SIG-M5 (cell line): ENCODE data around the gene PLA2G4E.

Experiments
- DNase-seq: peaks from one replicate; lab custom pipeline; 2025; lab: John Stamatoyannopoulos, UW

The PLA2G4E gene

DNA sequence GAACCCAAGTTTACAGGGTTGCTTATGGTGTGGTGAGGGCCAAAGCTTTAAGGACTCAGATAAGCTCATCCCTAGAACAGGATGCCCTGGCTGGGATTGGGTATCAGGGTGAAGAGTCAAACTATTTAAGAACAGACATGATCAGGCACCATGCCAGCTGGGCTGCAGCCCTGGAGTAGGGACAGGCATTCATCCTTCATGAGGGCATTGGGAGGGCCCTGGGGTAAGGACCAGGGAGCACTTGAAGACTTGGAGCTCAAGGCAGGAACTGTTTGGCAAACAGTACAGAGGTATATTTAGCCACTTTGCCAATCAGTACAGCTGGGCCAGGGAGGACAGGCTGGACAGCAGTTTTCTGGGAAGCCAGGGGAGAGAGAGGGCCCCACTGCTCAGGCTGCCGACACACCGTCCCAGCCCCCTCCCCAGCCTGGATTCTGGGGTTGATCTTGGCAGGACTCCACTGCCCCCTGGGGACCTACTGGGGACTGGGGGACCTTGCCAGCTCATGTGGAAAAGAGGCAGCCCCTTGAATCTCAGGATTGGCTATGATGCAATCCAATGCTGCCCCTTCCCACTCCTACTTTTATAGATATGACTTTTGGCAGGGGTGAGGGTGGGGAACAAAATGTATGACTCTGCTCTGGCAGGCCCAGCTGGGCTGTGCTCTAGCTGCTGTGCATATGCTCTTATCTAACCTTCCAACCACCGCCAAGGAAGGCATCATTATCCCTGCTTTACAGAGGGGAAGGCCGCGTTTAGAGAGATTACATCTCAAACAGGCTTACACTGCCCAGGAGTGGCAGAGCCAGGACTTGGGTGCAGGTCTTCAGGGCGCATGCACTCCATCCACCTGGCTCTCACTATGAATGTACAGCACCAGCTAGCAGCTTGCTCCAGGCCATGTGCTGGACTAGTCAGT is 2.3 kb downstream of the PLA2G4E start:
- no peak for DNase-seq

- DNase-seq: no peak
Measured at GRCh38 chr15:42016971-42017370, 3.9 kb downstream of the PLA2G4E start.

DNA sequence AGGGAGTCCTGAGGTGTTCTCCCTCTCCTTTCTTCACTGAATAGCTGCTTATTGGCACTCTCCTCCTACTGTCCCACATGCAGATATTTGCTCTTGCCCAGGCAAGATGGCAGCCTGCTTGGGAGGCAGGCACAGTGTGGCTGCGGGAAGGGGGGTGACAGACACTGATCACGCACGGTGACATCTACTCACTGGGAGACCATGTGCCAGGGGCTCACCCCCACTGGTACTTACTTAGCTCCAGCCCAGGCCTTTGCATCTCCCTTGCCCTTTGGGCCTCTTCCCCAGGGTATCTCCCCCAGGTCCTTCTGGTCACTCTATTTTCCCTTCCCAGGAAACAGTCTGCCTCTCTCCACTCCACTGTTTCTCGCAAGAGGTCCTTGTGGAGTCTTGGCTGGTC is 6.4 kb downstream of the PLA2G4E start:
- DNase-seq: no peak

DNA sequence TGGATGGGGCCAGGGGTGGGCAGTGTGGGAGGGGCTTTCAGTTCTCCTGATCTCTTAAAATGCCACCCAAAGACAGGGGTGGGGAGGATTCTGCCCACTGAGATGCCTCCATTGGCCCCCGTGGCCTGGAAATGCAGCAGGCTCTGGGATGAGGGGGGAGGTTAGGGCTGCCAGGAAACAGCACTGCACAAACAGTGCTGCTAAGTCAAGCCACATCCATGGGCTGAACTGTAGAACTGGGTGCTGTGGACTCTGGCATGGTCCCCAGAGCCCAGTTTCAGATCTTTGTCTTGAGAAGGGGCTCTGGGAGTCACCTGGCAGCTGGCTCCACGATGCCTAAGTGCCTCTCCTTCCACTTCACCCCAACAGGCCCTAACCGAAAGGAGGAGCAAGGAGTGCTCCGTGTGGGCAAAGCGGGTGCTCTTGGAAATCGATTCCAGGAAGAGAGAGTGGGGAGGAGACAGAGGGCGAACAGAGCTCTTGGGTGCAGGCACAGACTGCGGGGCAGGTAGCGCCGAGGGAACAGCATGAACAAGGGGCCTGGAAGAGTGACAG is 7.8 kb downstream of the PLA2G4E start:
- DNase-seq: no peak

GRCh38 chr15:42012241-42012640 is 8.6 kb downstream of the PLA2G4E start:
- no peak for DNase-seq

DNA sequence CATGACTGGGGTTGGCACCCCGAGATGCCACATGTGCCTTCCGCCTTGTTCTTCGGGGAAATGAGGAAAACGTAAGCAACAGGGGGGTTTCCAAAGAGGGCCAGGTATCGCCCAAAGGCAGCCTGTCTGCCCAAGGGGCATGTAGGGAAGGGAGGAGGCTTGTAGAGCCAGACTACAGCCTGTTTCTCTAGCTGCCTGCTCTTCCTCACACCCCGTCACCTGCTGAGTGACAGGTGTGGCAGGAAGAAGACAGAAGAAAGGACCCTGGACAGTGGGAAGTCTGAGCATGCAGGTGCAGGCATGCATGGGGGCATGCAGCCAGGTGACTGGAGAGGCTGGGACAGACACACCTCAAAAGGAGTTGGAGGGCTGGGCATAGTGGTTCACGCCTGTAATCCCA is 9.8 kb downstream of the PLA2G4E start:
- no peak for DNase-seq

GRCh38 chr15:42010434-42010833 is 10.4 kb downstream of the PLA2G4E start:
- no peak for DNase-seq

GRCh38 chr15:42009474-42009873 is 11.4 kb downstream of the PLA2G4E start:
- no peak for DNase-seq

- DNase-seq: no peak
Measured at GRCh38 chr15:42009022-42009421, 11.8 kb downstream of the PLA2G4E start.

DNA sequence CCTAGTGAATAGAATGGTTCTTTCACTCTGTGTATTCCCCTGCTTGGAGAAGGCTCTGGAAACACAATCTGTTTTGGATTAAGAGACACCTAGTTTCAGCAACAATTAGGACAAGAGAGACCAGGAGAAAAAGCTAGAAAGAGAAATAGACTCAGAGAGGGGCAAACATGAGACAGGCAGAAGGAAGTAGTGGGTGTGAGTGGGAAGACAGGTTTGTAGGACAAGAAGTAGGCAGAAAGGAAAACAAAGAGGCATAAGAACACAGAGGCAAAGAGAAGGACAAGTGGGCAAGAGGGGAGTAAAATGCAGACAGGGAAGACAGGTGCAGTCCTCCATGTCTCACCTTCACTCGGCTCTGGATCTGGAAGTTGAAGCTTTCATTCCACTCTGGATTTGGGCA is 13.5 kb downstream of the PLA2G4E start:
- no peak for DNase-seq

DNA sequence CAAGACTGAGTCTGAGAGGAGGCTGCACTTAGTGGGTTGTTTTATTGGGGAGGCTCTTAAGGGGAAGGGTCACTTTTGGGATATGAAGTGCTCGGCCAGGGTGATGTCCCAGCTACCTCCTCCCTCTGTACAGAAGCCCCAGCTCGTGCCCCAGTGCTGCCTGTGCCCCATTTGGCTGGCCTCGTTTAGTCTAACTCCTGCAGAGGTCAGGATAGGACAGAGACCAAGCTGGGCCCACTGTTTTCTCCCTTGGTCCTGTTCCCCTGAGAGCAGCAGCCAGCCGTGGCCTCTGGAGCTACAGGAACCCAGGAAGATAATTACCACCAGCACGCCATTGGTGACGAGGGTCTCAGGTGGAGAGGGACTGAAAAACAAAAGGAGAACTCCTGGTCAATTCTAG is 18.5 kb downstream of the PLA2G4E start:
- DNase-seq: no peak

DNA sequence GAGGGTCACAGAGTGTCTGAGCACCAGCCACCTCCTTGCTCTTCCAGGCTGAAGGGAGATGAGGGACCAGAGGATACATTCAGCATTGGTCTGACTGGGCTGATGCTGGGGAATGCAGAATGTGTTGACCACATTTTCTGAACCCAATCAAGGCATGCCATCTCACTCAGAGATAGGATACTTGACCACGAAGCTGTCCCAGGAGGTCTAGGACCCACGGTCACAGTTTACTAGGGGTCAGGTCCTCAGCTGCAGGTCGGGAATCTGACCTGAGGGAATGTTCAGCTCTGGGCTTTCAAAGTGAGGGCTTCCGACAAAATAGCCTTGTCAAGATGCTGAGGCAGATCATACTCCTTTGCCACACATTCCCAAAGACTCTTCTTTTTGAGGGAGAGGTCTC is 19.6 kb downstream of the PLA2G4E start:
- no peak for DNase-seq

GRCh38 chr15:41999290-42000285 is 21.3 kb downstream of the PLA2G4E start:
- no peak for DNase-seq

DNA sequence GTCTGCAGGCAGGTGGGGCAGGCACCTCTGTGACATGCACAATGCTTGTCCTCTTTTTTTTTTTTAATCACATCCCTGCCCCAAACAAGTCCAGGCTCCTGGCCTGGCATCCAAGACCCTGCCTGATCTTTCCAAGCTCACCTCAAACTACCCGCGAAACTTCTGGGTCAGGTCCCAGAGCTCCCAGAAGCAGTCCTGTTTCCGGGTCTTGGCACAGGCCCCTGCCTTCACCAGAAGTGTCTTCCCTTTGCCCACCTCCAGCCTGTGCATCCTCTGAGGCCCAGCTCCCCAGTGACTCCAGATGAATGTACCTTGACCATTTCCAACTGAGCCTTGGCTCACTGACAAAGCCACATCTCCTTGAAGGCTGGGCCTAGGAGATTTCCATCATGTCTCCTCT is 23.0 kb downstream of the PLA2G4E start:
- no peak for DNase-seq

DNA sequence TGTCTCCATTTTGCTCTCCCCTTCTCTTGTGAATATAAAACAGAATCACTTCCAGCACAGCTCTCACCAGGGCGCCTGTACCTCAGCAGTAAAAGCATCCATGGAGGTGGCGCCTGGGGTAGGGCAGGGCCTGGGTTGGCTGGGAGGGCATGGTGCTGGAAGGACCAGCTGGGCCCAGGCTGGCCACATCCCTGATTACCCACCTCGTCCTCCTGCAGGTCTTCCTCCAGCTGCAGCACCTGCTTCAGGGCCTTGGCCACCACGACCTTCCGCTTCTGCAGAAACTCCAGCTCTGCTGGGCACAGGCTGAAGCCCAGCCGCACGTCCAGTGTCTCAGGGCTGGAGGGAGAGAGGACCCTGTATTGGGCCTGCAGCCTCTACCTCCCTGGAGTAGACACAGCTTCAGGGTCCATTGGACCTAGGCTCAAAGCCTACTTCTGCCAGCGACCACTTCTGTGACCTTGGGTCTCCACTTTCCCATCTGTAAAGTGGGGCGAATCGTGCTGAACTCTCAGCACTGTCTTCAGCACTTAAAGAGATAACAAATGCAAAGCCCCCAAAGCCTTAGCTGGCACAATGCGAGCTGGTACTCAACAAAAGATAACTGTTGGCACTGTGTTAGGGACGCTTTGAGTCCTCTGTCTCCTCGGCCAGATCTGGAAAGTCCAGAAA is 23.8 kb downstream of the PLA2G4E start:
- DNase-seq: no peak

DNA sequence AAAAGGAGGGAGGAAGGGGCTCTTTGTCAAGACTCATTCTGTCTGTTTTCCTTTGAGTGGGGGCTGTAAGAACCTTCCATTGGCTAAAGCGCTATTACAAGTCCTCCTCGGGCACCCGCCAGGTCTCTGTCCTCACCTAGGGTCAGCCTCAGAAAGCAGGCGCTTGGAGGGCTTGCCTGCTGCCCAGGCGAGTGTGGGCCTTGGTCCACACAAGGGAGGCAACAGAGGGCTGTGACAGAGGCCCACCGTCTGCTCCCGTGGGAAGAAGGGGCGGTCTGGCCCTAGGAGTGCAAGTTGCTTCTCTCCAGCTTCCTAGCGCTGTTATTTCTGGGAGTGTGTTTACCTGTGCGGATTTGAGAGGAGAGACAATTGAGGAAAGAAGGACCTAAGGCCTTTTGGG is 24.5 kb downstream of the PLA2G4E start:
- no peak for DNase-seq

- no peak for DNase-seq
Measured at GRCh38 chr15:41995476-41995855, 25.4 kb downstream of the PLA2G4E start.

- DNase-seq: no peak
Measured at GRCh38 chr15:41994772-41995475, 25.9 kb downstream of the PLA2G4E start.

GRCh38 chr15:41994171-41994650 is 26.6 kb downstream of the PLA2G4E start:
- DNase-seq: no peak

DNA sequence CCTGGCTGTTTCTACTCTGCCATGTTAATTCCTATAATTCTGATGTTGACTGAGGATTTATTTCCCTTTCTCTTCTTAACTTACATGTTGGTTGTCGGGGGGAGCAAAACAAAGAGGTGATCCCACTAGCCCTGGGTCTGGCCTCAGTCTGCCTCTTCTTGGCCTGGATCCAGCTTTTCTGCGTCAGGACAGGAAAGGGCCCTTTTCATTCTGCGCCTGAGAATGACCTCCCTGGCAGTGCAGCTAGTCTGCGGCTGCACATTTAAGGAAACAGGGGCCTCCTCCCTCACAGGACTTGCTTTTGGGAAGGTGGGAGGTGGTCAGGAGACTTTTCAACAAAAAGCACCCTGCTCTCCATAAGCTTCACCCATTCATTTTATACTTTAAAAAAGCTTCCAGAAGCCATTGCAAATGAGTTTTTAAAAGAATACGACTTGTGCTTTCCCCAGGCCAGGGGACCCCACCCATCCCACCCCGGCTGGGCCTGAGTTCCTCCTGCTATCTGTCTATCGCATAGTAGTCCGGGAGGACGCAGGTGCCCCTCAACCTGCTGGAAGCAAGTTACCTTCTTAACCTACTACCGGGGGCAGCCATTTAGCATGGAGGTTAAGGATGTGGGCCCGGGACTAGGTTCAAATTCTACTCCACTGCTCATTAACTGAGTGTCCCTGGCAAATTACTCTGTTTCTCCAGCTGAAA is 27.2 kb downstream of the PLA2G4E start:
- DNase-seq: no peak

GRCh38 chr15:41992803-41993190 is 28.0 kb downstream of the PLA2G4E start:
- DNase-seq: no peak
